ENCODE measurements around the gene SAMMSON. TPM values are rescaled to one million over a fixed set of nuclear protein-coding genes. Genes with fewer than 3 reads are reported as not detected.

Gene SAMMSON
- total and polyA plus RNA-seq, 2 donors (not counting 1 experiment from before 2014, with no cell fraction given): not detected

DNA sequence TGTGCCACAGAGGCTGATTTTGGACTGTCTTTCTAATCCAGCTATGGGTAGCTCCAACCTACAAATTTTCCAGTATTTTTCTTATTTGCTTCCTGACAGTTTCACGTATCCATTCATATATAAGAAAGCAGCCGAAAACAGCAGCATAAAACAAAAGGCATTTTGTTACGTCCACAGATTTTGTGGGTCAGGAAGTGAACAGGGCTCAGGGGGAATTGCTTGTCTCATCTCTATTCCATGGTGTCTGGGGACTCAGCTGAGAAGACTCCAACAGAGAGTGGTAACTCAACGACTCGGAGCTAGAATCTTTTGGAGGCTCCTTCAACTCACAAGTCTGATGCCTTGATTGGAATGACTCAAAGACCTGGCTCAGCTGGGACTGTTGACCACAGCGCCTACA, 11.7 kb upstream of the SAMMSON start:
- Histone ChIP-seq H3K4me3 (ENCODE audit: control extremely low read depth in 1 of 5, extremely low read depth in 1 of 5, insufficient read depth in 1 of 5, low read depth in 2 of 5, low read length in 4 of 5) (no peak overlapping the region), H3K4me1 (ENCODE audit: control insufficient read depth in 2 of 2, insufficient read depth in 2 of 2, low read length in 2 of 2) (peaks cover 0 to 5% of the 10 kb centered on the region in 2 donors), H3K9me3 (ENCODE audit: control extremely low read depth in 1 of 3, control insufficient read depth in 2 of 3, insufficient read depth in 1 of 3, low read length in 2 of 3) (no peaks in the 10 kb centered on the region), H3K36me3 (replicated peaks in 1 of 2; ENCODE audit: control extremely low read depth in 1 of 2, control insufficient read depth in 1 of 2, extremely low read depth in 1 of 2, insufficient read depth in 2 of 2, low read length in 1 of 2) (no peaks in the 10 kb centered on the region), H3K79me2 (ENCODE audit: control insufficient read depth, insufficient read depth, low read length) (no peaks in the 10 kb centered on the region), H3K9ac (ENCODE audit: low read length) (no peak overlapping the region), H4K20me1 (ENCODE audit: control insufficient read depth, insufficient read depth, low read length, poor library complexity, severe bottlenecking) (no peaks in the 10 kb centered on the region), H3K27me3 (replicated peaks in 1 of 4; ENCODE audit: control extremely low read depth in 1 of 4, control insufficient read depth in 3 of 4, insufficient read depth in 4 of 4, low read length in 3 of 4) (no peaks in the 10 kb centered on the region), H2AFZ (ENCODE audit: insufficient read depth, low read depth, low read length, poor library complexity, severe bottlenecking) (no peak overlapping the region), H3K4me2 (replicated peaks; ENCODE audit: low read depth, low read length, poor library complexity, severe bottlenecking) (no peak overlapping the region), H3K27ac (ENCODE audit: low read length in 2 of 2) (no peak overlapping the region)
- no peak overlapping the region for H3K27ac Mint-ChIP-seq
- no peaks in the 10 kb centered on the region for H3K9me3 Mint-ChIP-seq (ENCODE audit: insufficient read depth)
- ATAC-seq (ENCODE audit: low read depth) (no peak), DNase-seq (no peak)
- no peak overlapping the region for H3K4me3 Mint-ChIP-seq
- POLR2A ChIA-PET: no interaction called here
- H3K4me1 Mint-ChIP-seq: peaks cover 31% of the 10 kb centered on the region
- peaks cover 3% of the 10 kb centered on the region for H3K27me3 Mint-ChIP-seq
- no peak for TF ChIP-seq EZH2 (IDR thresholded peaks at IDR 0.05; ENCODE audit: borderline replicate concordance, insufficient read depth, low read depth, low read length, poor library complexity, severe bottlenecking)
- TF ChIP-seq, protein P1, sequence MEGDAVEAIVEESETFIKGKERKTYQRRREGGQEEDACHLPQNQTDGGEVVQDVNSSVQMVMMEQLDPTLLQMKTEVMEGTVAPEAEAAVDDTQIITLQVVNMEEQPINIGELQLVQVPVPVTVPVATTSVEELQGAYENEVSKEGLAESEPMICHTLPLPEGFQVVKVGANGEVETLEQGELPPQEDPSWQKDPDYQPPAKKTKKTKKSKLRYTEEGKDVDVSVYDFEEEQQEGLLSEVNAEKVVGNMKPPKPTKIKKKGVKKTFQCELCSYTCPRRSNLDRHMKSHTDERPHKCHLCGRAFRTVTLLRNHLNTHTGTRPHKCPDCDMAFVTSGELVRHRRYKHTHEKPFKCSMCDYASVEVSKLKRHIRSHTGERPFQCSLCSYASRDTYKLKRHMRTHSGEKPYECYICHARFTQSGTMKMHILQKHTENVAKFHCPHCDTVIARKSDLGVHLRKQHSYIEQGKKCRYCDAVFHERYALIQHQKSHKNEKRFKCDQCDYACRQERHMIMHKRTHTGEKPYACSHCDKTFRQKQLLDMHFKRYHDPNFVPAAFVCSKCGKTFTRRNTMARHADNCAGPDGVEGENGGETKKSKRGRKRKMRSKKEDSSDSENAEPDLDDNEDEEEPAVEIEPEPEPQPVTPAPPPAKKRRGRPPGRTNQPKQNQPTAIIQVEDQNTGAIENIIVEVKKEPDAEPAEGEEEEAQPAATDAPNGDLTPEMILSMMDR (IDR thresholded peaks at IDR 0.05): no peak
- WGBS (ENCODE audit: insufficient coverage): 95% methylated on average over 4 of the region's 6 CpGs
- CTCF ChIA-PET: no interaction called here
- intact Hi-C loops (cut with micrococcal nuclease): no loop called here

DNA sequence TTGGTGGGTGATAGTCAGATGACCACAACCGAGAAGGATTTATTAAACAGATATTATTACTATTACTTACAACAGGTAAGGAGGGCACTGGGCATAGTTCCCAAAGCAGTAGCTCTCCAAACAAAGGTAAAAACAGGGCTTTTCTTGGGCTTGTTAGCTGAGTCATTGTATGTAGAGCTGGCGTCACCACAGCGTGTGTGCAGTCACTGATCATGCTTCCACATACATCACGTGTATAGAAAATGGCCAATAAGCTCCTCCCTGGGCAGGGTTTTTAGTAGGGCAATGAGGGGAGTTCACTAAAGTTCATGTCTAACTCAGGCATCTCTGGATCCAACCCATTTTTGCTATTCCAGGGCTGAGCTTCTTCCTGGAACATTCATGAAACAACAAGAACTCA, 5.8 kb upstream of the SAMMSON start:
- Mint-ChIP-seq H3K4me3 (no peak overlapping the region), H3K27me3 (peaks cover 6% of the 10 kb centered on the region), H3K4me1 (no peaks in the 10 kb centered on the region), H3K27ac (no peak overlapping the region), H3K9me3 (ENCODE audit: insufficient read depth) (no peaks in the 10 kb centered on the region)
- intact Hi-C loops (cut with micrococcal nuclease): no loop called here
- Histone ChIP-seq H3K9ac (ENCODE audit: low read length) (no peak overlapping the region), H3K9me3 (ENCODE audit: control extremely low read depth in 1 of 3, control insufficient read depth in 2 of 3, insufficient read depth in 1 of 3, low read length in 2 of 3) (no peaks in the 10 kb centered on the region), H2AFZ (ENCODE audit: insufficient read depth, low read depth, low read length, poor library complexity, severe bottlenecking) (no peak overlapping the region), H3K27ac (ENCODE audit: low read length in 2 of 2) (no peak overlapping the region), H3K79me2 (ENCODE audit: control insufficient read depth, insufficient read depth, low read length) (no peaks in the 10 kb centered on the region), H3K4me3 (ENCODE audit: control extremely low read depth in 1 of 5, extremely low read depth in 1 of 5, insufficient read depth in 1 of 5, low read depth in 2 of 5, low read length in 4 of 5) (no peak overlapping the region), H3K4me1 (ENCODE audit: control insufficient read depth in 2 of 2, insufficient read depth in 2 of 2, low read length in 2 of 2) (no peaks in the 10 kb centered on the region), H4K20me1 (ENCODE audit: control insufficient read depth, insufficient read depth, low read length, poor library complexity, severe bottlenecking) (no peaks in the 10 kb centered on the region), H3K4me2 (replicated peaks; ENCODE audit: low read depth, low read length, poor library complexity, severe bottlenecking) (no peak overlapping the region), H3K27me3 (replicated peaks in 1 of 4; ENCODE audit: control extremely low read depth in 1 of 4, control insufficient read depth in 3 of 4, insufficient read depth in 4 of 4, low read length in 3 of 4) (no peaks in the 10 kb centered on the region), H3K36me3 (replicated peaks in 1 of 2; ENCODE audit: control extremely low read depth in 1 of 2, control insufficient read depth in 1 of 2, extremely low read depth in 1 of 2, insufficient read depth in 2 of 2, low read length in 1 of 2) (no peaks in the 10 kb centered on the region)
- ChIA-PET CTCF (no interaction called here), POLR2A (no interaction called here)
- TF ChIP-seq EZH2 (IDR thresholded peaks at IDR 0.05; ENCODE audit: borderline replicate concordance, insufficient read depth, low read depth, low read length, poor library complexity, severe bottlenecking): no peak
- TF ChIP-seq, protein P1 (IDR thresholded peaks at IDR 0.05): no peak
- ATAC-seq (ENCODE audit: low read depth) (no peak), DNase-seq (no peak)
- 80% methylated on average over 2 of the region's 4 CpGs for WGBS (ENCODE audit: insufficient coverage)
